OCI-LY7 (cell line): ENCODE results near the gene DNAJB9.

Source experiments
- EZH2phosphoT487 ChIP-seq: fragments of 200-600 bp; sonication (generic); IDR thresholded peaks from 2 replicates; pipeline ENCODE4 v1.6.1; 2018; ENCODE audit warnings: low read depth, borderline replicate concordance, mild to moderate bottlenecking, mixed run types, antibody characterized with exemption, low read length, moderate library complexity, mixed read lengths
- TF ChIP-seq, protein P1 (sequence below): fragments of 200-600 bp; sonication (generic); conservative IDR thresholded peaks from 2 replicates; pipeline ENCODE4 v1.5.1; 2014; ENCODE audit warnings: mild to moderate bottlenecking, antibody characterized with exemption, low read length, moderate library complexity, mixed read lengths

DNA sequence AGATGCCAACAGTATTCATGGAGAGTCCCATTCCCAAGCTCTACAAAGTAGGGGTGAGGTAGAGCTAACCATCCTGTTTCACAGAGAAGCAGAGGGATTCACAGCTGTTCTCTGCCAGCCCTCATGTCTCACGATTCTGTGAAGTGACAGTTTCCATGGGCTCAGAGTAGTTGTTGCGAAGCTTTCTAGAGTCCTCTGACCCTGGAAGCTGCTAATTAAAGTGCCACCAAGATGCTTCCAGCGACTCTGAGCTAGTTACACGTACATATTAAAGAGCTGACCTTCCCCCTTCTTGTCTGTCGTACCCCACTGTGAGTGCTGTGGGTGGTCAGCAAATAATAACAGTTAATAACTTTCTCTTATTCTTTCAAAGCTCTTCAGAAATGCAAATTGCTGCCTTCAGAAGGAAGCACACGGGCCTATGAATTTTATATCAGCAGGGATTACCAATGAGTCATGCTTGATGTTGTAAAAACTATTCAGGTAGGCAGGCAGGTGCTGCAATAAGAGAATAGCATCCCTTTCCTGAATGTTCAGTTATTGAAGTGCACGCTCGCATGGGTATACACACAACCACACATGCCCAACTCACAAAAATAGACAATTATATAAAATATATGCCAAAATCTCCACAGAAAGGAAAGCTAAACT, 34.1 kb downstream of the DNAJB9 start:
- TF ChIP-seq, protein P1, sequence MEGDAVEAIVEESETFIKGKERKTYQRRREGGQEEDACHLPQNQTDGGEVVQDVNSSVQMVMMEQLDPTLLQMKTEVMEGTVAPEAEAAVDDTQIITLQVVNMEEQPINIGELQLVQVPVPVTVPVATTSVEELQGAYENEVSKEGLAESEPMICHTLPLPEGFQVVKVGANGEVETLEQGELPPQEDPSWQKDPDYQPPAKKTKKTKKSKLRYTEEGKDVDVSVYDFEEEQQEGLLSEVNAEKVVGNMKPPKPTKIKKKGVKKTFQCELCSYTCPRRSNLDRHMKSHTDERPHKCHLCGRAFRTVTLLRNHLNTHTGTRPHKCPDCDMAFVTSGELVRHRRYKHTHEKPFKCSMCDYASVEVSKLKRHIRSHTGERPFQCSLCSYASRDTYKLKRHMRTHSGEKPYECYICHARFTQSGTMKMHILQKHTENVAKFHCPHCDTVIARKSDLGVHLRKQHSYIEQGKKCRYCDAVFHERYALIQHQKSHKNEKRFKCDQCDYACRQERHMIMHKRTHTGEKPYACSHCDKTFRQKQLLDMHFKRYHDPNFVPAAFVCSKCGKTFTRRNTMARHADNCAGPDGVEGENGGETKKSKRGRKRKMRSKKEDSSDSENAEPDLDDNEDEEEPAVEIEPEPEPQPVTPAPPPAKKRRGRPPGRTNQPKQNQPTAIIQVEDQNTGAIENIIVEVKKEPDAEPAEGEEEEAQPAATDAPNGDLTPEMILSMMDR: no peak
- no peak for TF ChIP-seq EZH2phosphoT487
